ENCODE data around the gene S100A9.

GRCh38 chr1:153309441-153309840 is 48.2 kb upstream of the S100A9 start:
- TF ChIP-seq CTCF (IDR thresholded peaks at IDR 0.05; ENCODE audit: poor library complexity) (no peak), EZH2 (IDR thresholded peaks at IDR 0.05; ENCODE audit: borderline replicate concordance) (no peak)
